GM21526 (cell line): ENCODE results near the gene CCDC126.
"Not testable (repeated sequence)": the region's sequence is repeated elsewhere in the genome, so short reads cannot be mapped to it uniquely, and the experiment has no call there.

Source experiments
- ATAC-seq: cut with Tn5 transposase; IDR thresholded peaks from one replicate; pipeline ENCODE4 v1.9.1; 2021; ENCODE audit warnings: moderate library complexity; ENCODE audit not compliant: unreplicated experiment, low FRiP score

Gene CCDC126

DNA sequence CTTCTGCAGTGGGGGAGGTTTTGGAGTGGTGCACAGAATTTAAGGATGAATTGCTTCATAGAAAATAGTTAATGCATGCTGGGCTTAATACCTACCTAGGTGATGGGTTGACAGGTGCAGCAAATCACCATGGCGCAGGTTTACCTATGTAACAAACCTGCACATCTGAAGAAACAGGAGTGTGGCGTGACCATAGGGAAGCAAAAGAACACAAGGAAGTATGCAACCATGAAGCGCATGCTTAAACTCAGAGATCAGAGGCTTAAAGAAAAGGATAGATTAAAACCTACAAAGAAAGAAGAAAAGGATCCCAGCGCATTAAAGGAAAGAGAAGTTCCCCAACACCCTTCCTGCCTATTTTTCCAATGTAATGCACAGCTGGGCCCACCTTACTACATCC is 22.0 kb downstream of the CCDC126 start:
- ATAC-seq = no peak

DNA sequence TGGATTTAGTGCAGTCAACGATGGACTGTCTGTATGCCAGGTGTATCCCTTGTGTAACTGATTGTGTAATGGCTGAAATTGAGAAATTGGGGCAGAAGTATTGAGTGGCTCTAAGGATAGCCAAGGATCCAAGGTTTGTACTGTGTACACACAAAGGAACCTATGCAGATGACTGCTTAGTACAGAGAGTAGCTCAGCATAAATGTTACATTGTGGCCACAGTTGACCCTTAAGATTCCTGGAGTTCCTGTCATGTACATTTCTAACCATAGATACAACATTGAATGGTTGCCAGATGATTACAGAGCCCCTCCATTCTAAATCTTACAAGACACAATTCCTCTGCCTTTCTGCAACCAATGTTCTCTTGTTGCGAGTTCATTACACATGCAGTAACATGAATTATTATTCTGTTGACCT is 25.3 kb downstream of the CCDC126 start:
- ATAC-seq = no peak

DNA sequence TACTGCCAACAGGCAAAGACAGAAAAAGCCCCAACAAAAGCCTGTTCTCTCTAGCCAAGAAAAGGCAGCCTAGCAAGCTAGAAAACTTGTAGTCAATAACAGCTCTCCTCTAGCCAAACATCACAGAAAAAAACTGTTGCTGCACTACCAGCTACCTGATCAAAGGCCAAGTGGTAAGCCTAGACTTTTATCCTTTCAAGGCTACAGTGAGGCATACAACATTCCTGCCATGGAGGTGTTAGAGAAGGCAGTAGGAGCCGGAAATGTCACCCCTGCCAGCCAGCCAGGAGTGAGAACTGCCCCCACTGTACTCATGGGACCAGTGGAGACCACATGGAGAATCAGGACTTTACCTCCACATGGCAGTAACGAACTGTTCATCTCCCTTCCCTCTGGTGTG is 31.2 kb downstream of the CCDC126 start:
- no peak for ATAC-seq

DNA sequence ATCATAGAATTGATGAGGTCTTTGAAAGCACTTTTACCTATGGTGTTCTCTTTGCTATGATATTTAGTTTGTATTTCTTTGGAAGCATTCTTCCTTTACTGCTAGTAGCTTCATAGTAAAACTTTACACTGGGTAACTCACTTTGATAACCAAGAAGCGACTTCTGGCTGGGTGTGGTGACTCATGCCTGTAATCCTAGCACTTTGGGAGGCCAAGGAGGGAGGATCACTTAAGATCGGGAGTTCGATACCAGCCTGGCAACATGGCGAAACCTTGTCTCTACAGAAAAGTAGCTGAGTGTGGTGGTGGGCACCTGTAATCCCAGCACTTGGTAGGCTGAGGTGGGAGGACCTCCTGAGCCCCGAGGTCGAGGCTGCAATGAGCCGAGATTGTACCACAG is 36.2 kb downstream of the CCDC126 start:
- ATAC-seq = no peak

DNA sequence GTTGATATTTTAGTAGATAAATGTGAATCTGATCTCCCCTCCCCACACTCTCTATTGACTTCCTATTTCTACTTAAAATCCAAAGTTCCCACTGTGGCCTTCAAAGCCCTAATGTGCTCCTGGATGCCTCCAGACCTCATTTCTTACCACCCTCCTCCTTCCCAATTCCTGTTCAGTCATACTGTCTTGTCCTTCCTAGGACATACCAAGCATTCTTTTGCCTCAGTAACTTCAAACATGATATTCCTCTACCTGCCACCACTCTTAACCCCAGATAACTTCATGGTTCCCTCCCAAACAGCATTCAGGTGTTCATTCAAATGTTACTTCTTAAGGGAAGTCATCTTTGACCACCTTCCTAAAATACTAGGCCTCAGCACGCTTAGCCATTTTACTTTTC is 48.6 kb downstream of the CCDC126 start:
- no peak for ATAC-seq

DNA sequence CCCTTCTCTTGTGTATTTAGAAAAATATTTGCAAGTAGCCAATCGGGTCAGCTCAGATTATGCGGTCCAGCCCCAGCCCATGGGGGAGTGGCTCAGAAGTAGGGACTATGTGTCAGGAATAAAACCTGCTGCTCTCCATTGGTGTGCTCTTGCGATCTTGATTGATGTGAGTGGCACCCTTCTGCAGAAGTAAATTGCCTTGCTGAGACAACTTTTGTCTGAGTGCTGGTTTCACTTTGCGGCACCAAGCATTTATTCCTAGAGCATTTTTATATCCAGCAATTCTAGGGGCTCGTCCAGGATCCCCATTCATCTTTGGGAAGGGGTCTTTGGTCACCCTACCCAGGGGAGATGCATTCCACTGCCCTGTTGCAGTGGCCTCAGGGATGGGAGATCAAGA is 56.8 kb downstream of the CCDC126 start:
- ATAC-seq = no peak

DNA sequence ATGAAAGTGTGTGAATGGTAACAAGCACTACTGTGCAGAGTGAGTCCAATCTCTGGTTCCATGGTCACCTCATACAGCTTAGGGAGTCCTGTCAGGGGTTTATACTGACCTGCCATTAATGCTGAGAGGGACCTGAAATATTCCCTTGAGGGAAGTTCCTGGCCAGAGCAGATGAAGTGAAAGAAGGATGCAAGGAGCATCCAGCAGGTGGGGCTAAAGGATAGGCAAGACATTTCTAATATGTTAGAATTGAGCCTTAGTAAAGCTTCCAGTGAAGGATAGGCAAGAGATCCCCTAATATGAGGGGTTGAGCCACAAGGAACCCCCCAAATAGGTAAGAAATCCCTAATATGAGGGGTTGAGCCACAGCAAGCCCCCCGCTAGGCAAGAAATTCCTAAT is 57.3 kb downstream of the CCDC126 start:
- no peak for ATAC-seq

DNA sequence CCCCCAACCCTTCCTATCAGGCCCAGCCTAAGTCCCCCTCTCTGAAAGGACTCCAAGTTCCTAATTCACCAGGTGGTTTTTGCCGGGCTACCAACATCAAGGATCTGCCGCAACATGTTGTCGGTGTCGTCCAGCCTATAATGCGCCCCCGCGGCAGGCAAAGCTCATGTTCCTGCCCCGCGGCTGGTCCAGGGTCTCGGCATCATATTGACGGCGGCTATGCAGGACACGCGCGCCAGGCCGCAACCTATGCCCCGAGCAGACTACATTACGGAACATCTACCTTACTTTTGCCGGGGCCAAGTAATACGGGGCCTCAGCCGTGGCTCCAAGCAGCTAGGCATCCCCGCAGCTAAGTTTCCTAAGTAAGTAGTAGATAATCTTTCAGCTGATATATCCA is 58.3 kb downstream of the CCDC126 start:
- no peak for ATAC-seq

DNA sequence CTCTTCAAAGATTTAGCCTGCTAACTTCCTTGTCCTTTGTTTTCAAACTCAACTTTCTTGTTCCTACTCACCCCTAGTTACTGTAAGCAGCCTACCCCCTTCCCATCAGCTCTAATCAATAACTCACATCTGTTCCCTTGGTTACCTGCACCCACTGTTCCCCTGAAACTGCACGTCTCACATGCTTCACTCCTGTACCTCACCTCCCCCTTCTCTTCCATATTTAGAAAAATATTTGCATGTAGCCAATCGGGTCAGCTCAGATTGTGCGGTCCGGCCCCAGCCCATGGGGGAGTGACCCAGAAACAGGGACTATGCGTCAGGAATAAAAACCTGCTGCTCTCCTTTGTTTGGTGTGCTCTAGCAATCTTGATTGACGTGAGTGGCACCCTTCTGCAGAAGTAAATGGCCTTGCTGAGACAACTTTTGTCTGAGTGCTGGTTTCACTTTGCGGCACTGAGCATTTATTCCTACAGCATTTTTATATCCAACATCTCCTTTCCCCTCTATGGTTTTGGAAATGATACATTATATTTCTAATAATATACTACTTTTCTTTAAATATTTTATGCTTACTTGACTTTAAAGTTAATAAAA is 61.7 kb downstream of the CCDC126 start:
- ATAC-seq = no peak

DNA sequence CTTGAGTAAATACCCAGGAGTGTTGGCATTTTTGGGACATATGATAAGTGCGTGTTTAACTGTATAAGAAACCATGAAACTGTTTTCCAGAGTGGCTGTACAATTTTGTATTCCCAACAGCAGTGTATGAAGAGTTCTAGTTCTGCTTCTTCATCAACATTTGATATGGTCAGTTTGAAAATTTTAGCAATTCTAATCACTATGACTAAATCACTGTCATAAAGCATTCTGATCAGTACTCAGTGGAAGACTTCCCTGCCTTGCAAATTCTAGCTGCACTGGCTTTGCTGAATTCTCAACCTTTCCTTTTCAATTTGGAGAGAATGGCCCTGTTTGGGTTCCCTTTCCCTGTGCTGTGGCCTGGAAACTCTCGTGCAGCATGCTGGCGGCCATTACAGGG is 64.2 kb downstream of the CCDC126 start:
- no peak for ATAC-seq

DNA sequence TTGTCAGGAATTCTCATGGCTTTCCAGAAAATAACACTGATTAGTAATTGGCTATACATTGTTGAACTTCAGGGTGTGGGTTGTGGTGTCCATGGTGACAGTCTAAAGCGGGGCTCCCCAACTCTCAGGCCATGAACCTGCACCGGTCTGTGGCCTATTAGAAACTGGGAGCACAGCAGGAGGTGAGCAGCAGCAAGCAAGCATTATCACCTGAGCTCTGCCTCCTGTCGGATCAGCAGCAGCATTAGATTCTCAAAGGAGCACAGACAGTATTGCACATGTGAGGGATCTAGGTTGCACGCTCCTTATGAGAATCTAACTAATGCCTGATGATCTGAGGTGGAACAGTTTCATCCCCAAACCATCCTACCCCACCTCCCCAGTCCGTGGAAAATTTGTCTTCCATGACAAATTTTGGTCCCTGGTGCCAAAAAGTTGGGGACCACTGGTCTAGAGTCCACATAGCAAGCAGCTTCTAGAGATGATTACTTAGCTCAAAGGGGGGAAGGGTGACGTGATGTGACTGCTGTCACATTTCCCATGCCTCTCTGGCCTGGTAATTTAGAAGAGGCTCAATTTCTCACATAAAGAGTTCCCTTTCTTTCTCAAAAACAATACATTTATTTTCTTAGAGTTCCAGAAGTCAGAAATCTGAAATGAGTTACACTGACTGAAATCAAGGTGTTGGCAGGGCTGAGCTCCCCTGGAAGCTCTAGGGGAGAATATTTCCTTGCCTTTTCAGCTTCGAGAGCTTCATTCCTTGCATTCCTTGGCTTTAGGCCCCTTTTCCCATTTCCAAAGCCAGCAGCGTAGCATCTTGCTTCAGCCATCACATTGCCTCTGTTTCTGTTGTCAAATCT is 65.2 kb downstream of the CCDC126 start:
- no peak for ATAC-seq

DNA sequence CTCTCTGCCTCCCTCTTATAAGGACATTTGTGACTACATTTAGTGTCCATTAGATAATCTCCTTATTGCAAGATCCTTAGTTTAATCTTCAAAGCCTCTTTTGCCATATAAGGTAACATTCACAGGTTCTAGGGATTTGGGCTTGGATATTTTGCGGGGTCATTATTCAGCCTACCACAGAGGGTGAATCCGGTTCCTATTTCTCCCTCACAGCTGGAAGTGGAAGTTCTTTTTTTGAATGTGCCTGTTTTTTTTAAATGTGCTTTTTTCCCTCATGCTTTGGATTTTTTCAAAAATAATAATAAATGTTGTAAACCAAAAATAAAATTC is 65.8 kb downstream of the CCDC126 start:
- ATAC-seq = no peak

DNA sequence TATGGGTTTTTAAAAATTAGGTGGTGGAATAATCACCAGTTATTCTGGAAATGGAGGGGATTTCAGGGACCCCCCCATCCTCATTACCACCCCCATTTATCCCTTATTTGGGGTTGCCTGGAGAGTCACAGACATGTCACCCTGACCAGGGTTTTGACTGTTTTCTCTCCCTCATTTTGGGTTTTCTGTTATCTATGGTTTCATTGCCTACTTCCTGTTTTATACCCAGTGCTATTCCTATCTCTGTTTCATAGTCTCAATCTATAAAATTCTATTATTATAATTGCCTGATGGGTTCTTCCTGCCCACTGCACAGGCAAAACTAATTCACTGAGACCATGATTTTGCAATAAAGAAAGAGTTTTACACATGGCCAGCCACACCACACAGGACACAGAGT is 66.9 kb downstream of the CCDC126 start:
- ATAC-seq = no peak

DNA sequence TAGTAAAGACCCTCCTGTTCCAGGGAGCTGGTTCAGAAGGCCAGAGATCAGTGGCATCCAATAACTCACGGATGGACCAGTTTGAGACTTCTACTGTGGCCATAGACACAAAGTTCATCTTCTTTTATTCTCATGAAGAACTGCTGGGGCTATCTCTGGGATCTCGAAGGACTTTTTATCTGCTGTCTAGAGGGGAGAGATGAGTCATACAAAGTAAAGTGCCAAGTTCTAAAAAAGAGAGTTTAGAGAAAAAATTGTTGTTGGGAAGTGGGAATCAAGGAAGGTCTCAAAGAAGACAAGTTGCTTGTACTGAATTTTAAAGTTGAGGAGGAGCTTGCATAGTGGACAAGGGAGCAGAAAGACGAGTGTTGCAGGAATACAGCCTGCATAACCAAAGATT is 74.9 kb downstream of the CCDC126 start:
- no peak for ATAC-seq

DNA sequence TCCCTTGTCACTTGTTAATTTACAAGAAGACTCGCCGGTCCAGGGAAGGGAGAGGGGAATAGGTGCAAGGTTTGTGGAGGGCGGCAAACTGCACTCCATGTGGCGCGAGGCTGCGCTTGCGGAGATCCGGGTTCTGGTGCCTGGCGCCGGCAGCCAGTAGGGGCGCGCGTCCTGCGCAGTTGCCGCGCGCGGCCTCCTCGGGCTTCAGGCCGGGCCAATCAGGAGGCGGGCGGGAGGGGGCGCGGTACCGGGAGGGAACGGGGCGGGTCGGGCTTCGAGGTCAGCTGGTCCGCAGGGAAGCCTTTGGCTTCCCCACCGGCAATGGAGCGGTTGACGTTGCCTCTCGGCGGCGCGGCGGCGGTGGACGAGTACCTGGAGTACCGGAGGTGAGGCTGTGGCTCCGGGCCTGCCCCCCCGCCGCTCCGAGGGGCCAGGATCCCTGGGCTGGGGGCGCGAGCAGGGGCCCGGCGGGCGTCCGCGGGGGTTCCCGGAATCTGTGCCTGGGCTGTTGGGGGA is 82.8 kb downstream of the CCDC126 start, which contains the start of gene FAM221A:
TSS of gene FAM221A (plus strand) at position 302 of the 516 bp plus-strand sequence. CDS start at position 322, 20 bp downstream.
- peak; percentile 98 for ATAC-seq

DNA sequence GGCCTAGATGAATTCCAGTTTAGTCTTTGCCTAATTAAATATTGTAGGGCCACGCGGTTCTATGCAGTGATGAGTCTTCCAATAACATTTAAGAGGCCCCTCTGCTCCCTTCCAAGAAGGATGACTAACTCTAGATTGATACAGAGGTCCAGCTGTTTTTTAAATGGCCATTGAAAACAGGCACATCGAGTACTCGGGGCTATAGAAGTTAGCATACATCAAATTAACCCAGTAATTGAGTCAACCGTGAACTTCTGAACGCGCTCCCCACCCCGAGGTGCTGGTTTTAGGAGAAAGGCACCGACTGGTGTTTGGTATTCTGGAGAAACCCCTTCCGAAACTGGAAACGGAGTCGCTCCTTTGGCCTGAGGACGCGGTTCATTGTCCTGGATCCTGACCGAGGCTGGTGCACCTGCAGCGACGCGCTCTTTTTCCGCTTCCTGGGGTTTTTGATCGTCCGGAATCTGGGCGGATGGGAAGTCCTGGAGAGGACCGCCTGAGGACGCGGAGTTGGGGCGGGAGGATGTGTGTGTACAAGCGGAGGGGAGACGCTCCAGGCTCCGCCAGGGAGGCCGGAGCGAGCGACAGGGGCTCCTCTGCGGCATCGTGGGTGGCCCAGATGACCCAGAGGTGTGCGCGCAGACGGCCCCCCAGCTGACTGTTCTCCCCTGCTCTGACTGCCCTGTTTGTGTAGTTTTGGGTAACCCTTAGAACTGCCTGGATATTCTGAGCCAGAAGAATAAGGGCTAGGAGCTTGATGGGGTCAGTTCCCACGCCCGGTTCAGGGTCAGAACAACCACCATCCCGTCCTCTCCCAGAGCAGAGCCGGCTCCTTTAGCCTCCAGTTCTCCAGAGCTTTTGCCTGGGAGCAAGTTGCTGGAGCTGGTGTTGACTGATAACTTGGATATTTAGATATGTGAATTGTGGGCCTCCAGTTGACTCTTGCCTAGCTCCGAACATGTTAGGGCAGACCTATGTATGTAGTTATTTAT is 83.5 kb downstream of the CCDC126 start:
- peak; percentile 39 for ATAC-seq

DNA sequence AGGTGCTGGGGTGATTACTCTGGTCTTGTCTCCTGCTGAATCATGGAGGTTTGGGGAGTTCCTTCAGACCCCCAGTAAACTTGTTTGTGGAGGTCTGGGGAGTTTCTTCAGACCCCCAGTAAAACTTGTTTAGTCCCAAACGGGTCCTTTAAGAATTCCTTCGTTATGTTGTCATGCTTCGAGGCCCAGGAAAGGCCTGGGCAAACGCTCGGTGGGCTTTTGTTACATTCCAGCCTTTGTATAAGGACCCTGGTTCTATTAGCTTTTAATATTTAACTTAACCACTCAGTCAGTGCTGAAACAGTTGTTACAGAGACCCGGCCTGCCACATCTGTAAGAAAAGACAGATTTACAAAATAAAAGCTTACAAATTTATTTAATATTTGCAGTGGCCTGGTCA is 86.9 kb downstream of the CCDC126 start:
- not testable (repeated sequence) for ATAC-seq

DNA sequence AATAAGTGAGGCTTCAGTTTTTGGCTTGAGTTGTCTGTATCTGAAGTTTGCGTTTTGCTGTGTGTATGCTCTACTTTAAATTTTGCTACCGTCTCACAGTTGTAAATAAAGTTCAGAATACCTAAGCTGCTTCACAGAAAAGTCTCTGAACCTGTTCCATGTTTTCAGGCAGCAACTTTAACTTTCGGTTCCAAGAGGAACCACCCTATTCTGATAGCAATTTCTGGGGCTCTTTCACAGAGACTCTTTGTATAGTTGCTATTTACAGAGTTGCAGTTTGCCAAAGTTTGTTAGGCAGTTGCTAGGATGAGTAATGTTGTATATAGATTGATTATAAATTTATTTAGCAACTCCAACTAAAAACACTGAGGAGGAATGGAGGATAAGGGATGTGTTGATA is 88.5 kb downstream of the CCDC126 start:
- no peak for ATAC-seq

DNA sequence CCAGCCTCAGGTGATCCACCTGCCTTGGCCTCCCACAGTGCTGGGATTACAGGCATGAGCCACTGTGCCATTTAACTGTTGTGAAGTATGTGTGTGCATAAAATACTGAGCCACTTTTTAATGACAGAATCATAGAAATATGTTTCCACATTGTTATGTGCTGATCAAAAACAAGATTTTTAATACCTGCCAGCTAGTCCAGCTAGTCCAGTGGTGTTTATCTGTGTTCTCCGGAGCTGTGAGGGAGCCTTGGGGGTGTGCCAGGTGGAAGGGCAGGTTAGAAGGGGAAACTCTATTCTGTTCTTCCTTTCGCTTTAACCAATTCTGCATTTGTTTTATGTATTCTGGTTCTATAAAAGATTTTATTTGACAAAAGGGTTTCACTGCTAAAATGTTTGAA is 89.8 kb downstream of the CCDC126 start:
- ATAC-seq = no peak

DNA sequence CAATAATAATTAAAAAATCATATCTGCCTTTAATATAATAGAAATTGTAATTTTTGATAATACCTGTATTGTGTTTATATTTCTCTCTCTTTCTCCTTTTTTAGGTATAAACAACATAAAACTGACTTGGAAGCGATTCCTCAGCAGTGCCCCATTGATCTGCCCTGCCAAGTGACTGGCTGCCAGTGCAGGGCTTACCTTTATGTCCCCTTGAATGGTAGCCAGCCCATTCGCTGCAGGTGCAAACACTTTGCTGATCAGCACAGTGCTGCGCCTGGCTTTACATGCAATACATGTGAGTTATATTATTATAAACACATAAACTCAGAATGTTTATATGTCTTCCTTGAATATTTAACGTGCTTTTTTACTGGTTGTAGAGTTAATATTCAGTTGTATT is 92.0 kb downstream of the CCDC126 start:
- ATAC-seq = no peak

DNA sequence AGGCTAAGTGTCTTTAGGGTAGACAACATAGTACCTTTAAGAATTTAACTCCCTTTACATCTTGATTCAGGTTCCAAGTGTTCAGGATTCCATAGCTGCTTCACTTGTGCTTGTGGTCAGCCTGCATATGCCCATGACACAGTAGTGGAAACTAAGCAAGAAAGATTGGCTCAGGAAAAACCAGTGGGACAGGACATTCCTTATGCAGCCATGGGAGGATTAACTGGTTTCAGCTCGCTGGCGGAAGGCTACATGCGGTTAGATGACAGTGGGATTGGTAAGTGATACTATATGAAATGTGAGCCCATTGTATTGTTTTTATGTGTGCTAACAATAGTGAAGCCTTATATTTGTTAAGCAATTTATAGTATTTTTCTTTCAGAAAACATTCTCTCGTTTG is 94.1 kb downstream of the CCDC126 start:
- no peak for ATAC-seq
